H1 (cell line): ENCODE measurements around the gene SMIM44. TPM values are rescaled to one million over a fixed set of nuclear protein-coding genes. Genes with fewer than 3 reads are reported as not detected.
A peak's percentile ranks its signal among the peaks of the same experiment; 100 is the strongest.

Source experiments
- CTCF ChIA-PET: fragments of 300-600 bp; sonication (Branson Sonifier 250); formaldehyde crosslinking; loops from one replicate; lab custom pipeline; 2021; ENCODE audit not compliant: partially characterized antibody; lab: Charles Lee
- POLR2A ChIA-PET: fragments of 300-600 bp; sonication (Branson Sonifier 250); formaldehyde crosslinking; loops from one replicate; lab custom pipeline; 2021; ENCODE audit warnings: inconsistent platforms; ENCODE audit not compliant: partially characterized antibody; lab: Charles Lee
- DNase-seq, 2 experiments: peaks; one replicate each; pipeline versions ENCODE4 v3.0.0 to v3.0.0-alpha.2; 2010 to 2022; ENCODE audit warnings: low spot score in 2 of 2, low read depth in 1 of 2, mixed read lengths in 1 of 2
- FAIRE-seq: peaks from 2 replicates; lab custom pipeline; 2011; peaks lifted over from hg19 to GRCh38; lab: Jason Lieb, UNC
- H2AFZ ChIP-seq: 2 replicates; pipeline ENCODE4 v1.8.1; 2012; ENCODE audit warnings: low read length, inconsistent platforms
- H2AK5ac ChIP-seq: 2 replicates; pipeline ENCODE4 v1.6.1; 2013; ENCODE audit warnings: low read depth, low read length
- H2BK120ac ChIP-seq: replicated peaks from 2 replicates; pipeline ENCODE3; 2013; ENCODE audit warnings: low read depth, low read length, inconsistent platforms
- H2BK12ac ChIP-seq: 2 replicates; pipeline ENCODE4 v1.6.1; 2013; ENCODE audit warnings: low read depth, low read length
- H2BK15ac ChIP-seq: 2 replicates; pipeline ENCODE4 v1.6.1; 2013; ENCODE audit warnings: low read length
- H2BK20ac ChIP-seq: 2 replicates; pipeline ENCODE4 v1.6.1; 2013; ENCODE audit warnings: low read length
- H2BK5ac ChIP-seq: 2 replicates; pipeline ENCODE4 v1.6.1; 2013; ENCODE audit warnings: low read depth, low read length
- H3K14ac ChIP-seq: 2 replicates; pipeline ENCODE4 v1.6.1; 2013; ENCODE audit warnings: inconsistent platforms; ENCODE audit not compliant: insufficient read length
- H3K18ac ChIP-seq: 2 replicates; pipeline ENCODE4 v1.6.1; 2013; ENCODE audit warnings: low read length; ENCODE audit errors: extremely low read depth
- H3K23ac ChIP-seq: 2 replicates; pipeline ENCODE4 v1.6.1; 2013; ENCODE audit warnings: inconsistent platforms; ENCODE audit not compliant: insufficient read length
- H3K23me2 ChIP-seq: 2 replicates; pipeline ENCODE4 v1.6.1; 2013; ENCODE audit warnings: low read depth, low read length
- H3K27ac ChIP-seq: 2 replicates; pipeline ENCODE4 v1.6.1; 2011; ENCODE audit warnings: low read depth, low read length, inconsistent platforms
- H3K27me3 ChIP-seq, 4 experiments: replicated peaks in 1 of 4; 1 replicate in 1 of 4; 2 replicates in 3 of 4; pipeline versions ENCODE4 v1.6.1 to v1.8.1; 2011 to 2013; ENCODE audit warnings: low read length in 3 of 4, mild to moderate bottlenecking in 3 of 4, inconsistent platforms in 2 of 4, mixed read lengths in 2 of 4, moderate library complexity in 1 of 4; ENCODE audit not compliant: control insufficient read depth in 3 of 4, insufficient read depth in 3 of 4; ENCODE audit errors: extremely low read depth in 1 of 4
- H3K36me3 ChIP-seq, 4 experiments: 2 replicates each; pipeline versions ENCODE4 v1.6.1 to v1.8.1; 2011 to 2013; ENCODE audit warnings: mild to moderate bottlenecking in 4 of 4, low read length in 3 of 4, moderate library complexity in 2 of 4, control low read depth in 1 of 4, inconsistent platforms in 1 of 4; ENCODE audit not compliant: insufficient read depth in 4 of 4, control insufficient read depth in 2 of 4
- H3K4ac ChIP-seq: replicated peaks from 2 replicates; pipeline ENCODE3; 2013; ENCODE audit warnings: low read length, low read depth, mixed read lengths, inconsistent platforms; ENCODE audit not compliant: insufficient read length
- H3K4me1 ChIP-seq, 4 experiments: replicated peaks in 1 of 4; 1 replicate in 1 of 4; 2 replicates in 3 of 4; pipeline versions ENCODE4 v1.6.1 to v1.8.1; 2011 to 2013; ENCODE audit warnings: low read length in 3 of 4, inconsistent platforms in 2 of 4, mixed read lengths in 1 of 4; ENCODE audit not compliant: insufficient read depth in 4 of 4, control insufficient read depth in 3 of 4
- H3K4me2 ChIP-seq, 2 experiments: 2 replicates each; pipeline versions ENCODE4 v1.6.1 to v1.8.1; 2011 to 2013; ENCODE audit warnings: low read depth in 2 of 2, low read length in 2 of 2, control low read depth in 1 of 2, inconsistent platforms in 1 of 2, mild to moderate bottlenecking in 1 of 2; ENCODE audit not compliant: insufficient read depth in 1 of 2
- H3K4me3 ChIP-seq, 4 experiments: fragments of 200-600, 300-600 bp in 1 of 4; sonication (generic), shearing (Covaris generic), sonication (Bioruptor Twin) in 1 of 4; 2 replicates each; pipeline versions ENCODE4 v1.5.1 to v1.8.1; 2011 to 2016; ENCODE audit warnings: low read length in 4 of 4, low read depth in 3 of 4, control low read depth in 2 of 4, inconsistent platforms in 2 of 4, mild to moderate bottlenecking in 2 of 4, mixed read lengths in 1 of 4, moderate library complexity in 1 of 4; ENCODE audit not compliant: insufficient read depth in 2 of 4; ENCODE audit errors: extremely low read depth in 1 of 4
- H3K56ac ChIP-seq: replicated peaks from 2 replicates; pipeline ENCODE3; 2013; ENCODE audit warnings: low read depth, mild to moderate bottlenecking, mixed read lengths, low read length, inconsistent platforms; ENCODE audit not compliant: insufficient read length
- H3K79me1 ChIP-seq: 2 replicates; pipeline ENCODE4 v1.6.1; 2013; ENCODE audit warnings: low read depth, low read length, control low read depth
- H3K79me2 ChIP-seq, 2 experiments: 2 replicates each; pipeline versions ENCODE4 v1.6.1 to v1.8.1; 2012 to 2013; ENCODE audit warnings: low read length in 2 of 2, mild to moderate bottlenecking in 2 of 2, inconsistent platforms in 1 of 2; ENCODE audit not compliant: insufficient read depth in 2 of 2, control insufficient read depth in 1 of 2
- H3K9ac ChIP-seq, 4 experiments: replicated peaks in 1 of 4; 1 replicate in 1 of 4; 2 replicates in 3 of 4; pipeline versions ENCODE4 v1.6.1 to v1.8.1; 2011 to 2013; ENCODE audit warnings: low read depth in 3 of 4, low read length in 3 of 4, control low read depth in 2 of 4, mild to moderate bottlenecking in 2 of 4, moderate library complexity in 2 of 4, inconsistent platforms in 1 of 4; ENCODE audit errors: extremely low read depth in 1 of 4
- H3K9me3 ChIP-seq, 2 experiments: 2 replicates each; pipeline versions ENCODE4 v1.6.1 to v1.8.1; 2012 to 2013; ENCODE audit warnings: mild to moderate bottlenecking in 2 of 2, moderate library complexity in 2 of 2, control low read depth in 1 of 2, inconsistent platforms in 1 of 2, low read depth in 1 of 2, low read length in 1 of 2, mixed read lengths in 1 of 2; ENCODE audit not compliant: insufficient read depth in 2 of 2
- H4K20me1 ChIP-seq, 2 experiments: replicated peaks in 1 of 2; 2 replicates each; pipeline versions ENCODE3 to v1.8.1; 2011 to 2013; ENCODE audit warnings: inconsistent platforms in 2 of 2, low read length in 2 of 2, mild to moderate bottlenecking in 1 of 2; ENCODE audit not compliant: insufficient read depth in 2 of 2, control insufficient read depth in 1 of 2
- H4K5ac ChIP-seq: 2 replicates; pipeline ENCODE4 v1.6.1; 2013; ENCODE audit warnings: low read length, low read depth, mixed read lengths, inconsistent platforms; ENCODE audit not compliant: insufficient read length
- H4K8ac ChIP-seq: 2 replicates; pipeline ENCODE4 v1.8.0; 2013; ENCODE audit warnings: mild to moderate bottlenecking, moderate library complexity, low read length, inconsistent platforms; ENCODE audit not compliant: insufficient read depth; ENCODE audit errors: extremely low read depth
- H4K91ac ChIP-seq: replicated peaks from 2 replicates; pipeline ENCODE3; 2013; ENCODE audit warnings: low read length, mixed read lengths, inconsistent platforms; ENCODE audit not compliant: insufficient read length
- ASH2L ChIP-seq: fragments of 200-600, 300-600 bp; sonication (generic); IDR thresholded peaks from one replicate; pipeline ENCODE4 v1.7.1; 2017; ENCODE audit warnings: low read length
- CREB1 ChIP-seq: IDR thresholded peaks from 2 replicates; pipeline ENCODE4 v1.6.1; 2012; ENCODE audit warnings: inconsistent platforms
- CTBP2 ChIP-seq: IDR thresholded peaks from 2 replicates; pipeline ENCODE4 v1.7.0; 2011; ENCODE audit warnings: borderline replicate concordance, mild to moderate bottlenecking, moderate library complexity, mixed read lengths, low read length; ENCODE audit not compliant: insufficient read depth, insufficient read length
- HDAC6 ChIP-seq: IDR thresholded peaks from one replicate; pipeline ENCODE4 v1.7.1; 2012; ENCODE audit warnings: low read depth, mild to moderate bottlenecking, inconsistent platforms, low read length, moderate library complexity
- JUN ChIP-seq: IDR thresholded peaks from 2 replicates; pipeline ENCODE4 v1.6.1; 2011; ENCODE audit warnings: low read depth, mild to moderate bottlenecking, improper control_type of control experiment, low read length
- KDM4A ChIP-seq: IDR thresholded peaks from one replicate; pipeline ENCODE4 v1.7.1; 2012; ENCODE audit warnings: low read depth, mild to moderate bottlenecking, moderate library complexity, low read length, inconsistent platforms; ENCODE audit not compliant: severe bottlenecking
- MAFK ChIP-seq: IDR thresholded peaks from 2 replicates; pipeline ENCODE4 v1.6.1; 2012; ENCODE audit warnings: low read depth, mild to moderate bottlenecking, improper control_type of control experiment, low read length
- PHF8 ChIP-seq: fragments of 200-600 bp; sonication (generic); conservative IDR thresholded peaks from 2 replicates; pipeline ENCODE4 v1.7.1; 2012; ENCODE audit warnings: low read depth, mild to moderate bottlenecking, inconsistent platforms, low read length, moderate library complexity
- SIN3A ChIP-seq, 2 experiments: IDR thresholded peaks in 1 of 2; conservative IDR thresholded peaks in 1 of 2; 2 replicates each; pipeline ENCODE4 v1.6.1; 2011 to 2012; ENCODE audit warnings: low read length in 2 of 2, improper control_type of control experiment in 1 of 2, low read depth in 1 of 2, mild to moderate bottlenecking in 1 of 2
- WGBS, 2 experiments: shearing (Covaris generic) in 1 of 2; methylation state at CpG; one replicate each; pipeline versions ENCODE4 v1.1.6 to v1.1.7; 2013 to 2015; ENCODE audit warnings: low lambda C conversion rate in 2 of 2, mixed read lengths in 2 of 2, inconsistent platforms in 1 of 2, low coverage in 1 of 2, missing lambda C conversion rate in 1 of 2; ENCODE audit not compliant: insufficient replicate concordance in 2 of 2, insufficient coverage in 1 of 2, insufficient read length in 1 of 2; ENCODE audit errors: extremely low coverage in 1 of 2, missing lambda C conversion rate in 1 of 2; 5-methylcytosine and 5-hydroxymethylcytosine counted together
- polyA plus RNA-seq, 7 experiments: library from polyadenylated mRNA; depleted of rRNA in 3 of 7; stranded (reverse) in 5 of 7; unstranded in 2 of 7; fragments of >200 nt in 5 of 7; fragments of 200-250 nt in 2 of 7; gene quantifications; 1 replicate in 5 of 7; 2 replicates in 1 of 7; 4 replicates in 1 of 7; pipeline versions ENCODE4 v1.2.1 to v1.2.3, GENCODE V29; 2011 to 2013; ENCODE audit warnings: missing spikeins in 2 of 7, mixed read lengths in 2 of 7
- total RNA-seq: library from RNA; stranded (reverse); fragmentation: NEBNext Ultra II Directional; extraction: Animal tissue kit (Norgen Biotek cat#: 25700); gene quantifications from 2 replicates; pipeline ENCODE4 v1.2.1, GENCODE V29; 2021

Gene SMIM44
- total and polyA plus RNA-seq, 2 of the 8 experiments (the other 6 are each of a cell fraction or from before 2014, with no cell fraction given) = not detected

DNA sequence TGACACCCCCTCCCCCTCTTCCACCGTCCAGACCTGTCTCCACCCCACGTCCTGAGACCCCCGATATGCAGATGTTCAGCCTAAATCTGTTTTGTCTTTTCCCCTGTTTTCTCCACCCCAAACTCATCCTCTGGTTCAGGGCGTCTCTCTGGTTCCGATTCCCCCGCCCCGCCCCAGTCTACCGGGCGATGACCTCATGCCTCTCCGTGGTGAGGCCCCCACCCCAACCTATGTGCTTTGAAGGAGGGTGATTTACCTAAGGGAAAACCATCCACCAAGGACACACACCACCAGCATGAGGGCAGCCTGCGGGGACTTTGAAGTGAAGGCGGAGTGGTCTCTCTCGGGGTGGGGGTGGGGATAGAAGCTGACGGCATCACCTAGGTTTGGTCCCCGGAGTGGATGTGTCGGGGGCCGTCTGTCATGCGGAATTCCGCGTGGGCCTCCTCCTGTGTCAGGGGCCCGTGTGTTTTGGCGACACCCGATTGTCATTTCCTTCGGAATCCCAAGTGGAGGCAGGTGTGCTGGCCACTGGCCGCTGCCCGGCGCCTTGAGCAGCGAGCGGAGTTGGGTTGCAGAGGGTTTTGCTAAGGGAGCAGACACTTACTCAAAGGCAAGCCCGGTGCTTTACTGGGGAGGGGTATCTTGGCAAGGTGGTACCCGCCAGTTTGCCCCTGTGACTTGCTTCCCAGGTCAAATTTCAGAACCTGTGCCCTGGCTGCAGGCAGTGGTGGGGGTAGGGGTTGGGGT, 24.3 kb upstream of the SMIM44 start:
- H4K5ac ChIP-seq = peak overlapping the region; percentile 22
- no peak overlapping the region for H2BK15ac ChIP-seq
- peak overlapping the region; percentile 44 to 98 (median 58) for H3K4me3 ChIP-seq
- H3K18ac ChIP-seq = 0 out of 2 replicates have a peak overlapping the region, but pooled peaks have one; percentile 19
- H3K27ac ChIP-seq = 0 out of 2 replicates have a peak overlapping the region, but pooled peaks have one; percentile 33
- peaks cover 29% of the 10 kb centered on the region for H3K79me1 ChIP-seq
- H4K20me1 ChIP-seq = peaks cover 19 to 29% of the 10 kb centered on the region in 2 experiments
- H4K8ac ChIP-seq = no peak overlapping the region
- H3K79me2 ChIP-seq = peaks cover 0 to 42% of the 10 kb centered on the region in 2 experiments; a peak in 2 of 4 replicates
- 7% methylated on average over 27 of the region's 31 CpGs; no CpG with 5 or more reads in 1 of the 2 experiments for WGBS, 2 experiments
- peak overlapping the region; percentile 74 for H4K91ac ChIP-seq
- no peak overlapping the region for H2BK12ac ChIP-seq
- H3K4ac ChIP-seq = peak overlapping the region; percentile 38
- H3K4me2 ChIP-seq = peak overlapping the region; percentile 95 to 99
- H3K56ac ChIP-seq = no peak overlapping the region
- no peaks in the 10 kb centered on the region for H3K27me3 ChIP-seq
- 0 out of 2 replicates have a peak overlapping the region, but pooled peaks have one; percentile 39 for H2AK5ac ChIP-seq
- no peaks in the 10 kb centered on the region; a peak in 2 of 8 replicates for H3K36me3 ChIP-seq
- no peak overlapping the region; the same call in 1 of the 2 replicates for H2BK5ac ChIP-seq
- ChIA-PET CTCF (interaction anchor here (0.6 to 1.0 kb wide), 2 partner anchors 23 to 562 kb away, joined by 3 read pairs; no protein-coding TSS in a partner anchor), POLR2A (interaction anchor here (0.6 to 1.5 kb wide), 3 partner anchors 25 to 38 kb away, joined by 3 to 4 read pairs (median 3); partner anchors contain the start of gene TEKTIP1)
- peak overlapping the region in 2 of 4 experiments; percentile 37 to 67; a peak in 4 of 7 replicates for H3K9ac ChIP-seq
- peak overlapping the region; percentile 28 for H3K23ac ChIP-seq
- no peaks in the 10 kb centered on the region for H3K9me3 ChIP-seq
- no peak overlapping the region for H2BK20ac ChIP-seq
- FAIRE-seq = no peak
- peaks cover 18% of the 10 kb centered on the region for H3K23me2 ChIP-seq
- no peak overlapping the region for H2BK120ac ChIP-seq
- DNase-seq = peak in 1 of 2 experiments; percentile 75
- peaks cover 0 to 9% (median 7%) of the 10 kb centered on the region in 4 experiments; a peak in 3 of 7 replicates for H3K4me1 ChIP-seq
- no peak overlapping the region for H2AFZ ChIP-seq
- H3K14ac ChIP-seq = no peak overlapping the region
- no peak for TF ChIP-seq MAFK
- 0 out of 2 replicates have a peak, but pooled peaks have one; percentile 17 for TF ChIP-seq CREB1
- peak; percentile 0 for TF ChIP-seq KDM4A
- TF ChIP-seq SIN3A (conservative IDR thresholded peaks at IDR 0.05 in 1 of 2, IDR thresholded peaks at IDR 0.05 in 1 of 2; ENCODE audit: low read depth in 1 of 2, low read length in 2 of 2) = 0 out of 4 replicates have a peak, but pooled peaks of 1 of the 2 experiments have one; percentile 28
- TF ChIP-seq PHF8 = no peak
- TF ChIP-seq CTBP2 = no peak
- no peak for TF ChIP-seq HDAC6
- TF ChIP-seq ASH2L = peak; percentile 9
- TF ChIP-seq JUN = no peak
